Measurements from ENCODE around the gene MIS12. TPM values are rescaled to one million over a fixed set of nuclear protein-coding genes. Genes with fewer than 3 reads are reported as not detected.

MIS12 gene
- total RNA-seq, 1 experiment from 2014 or later, result 11.5 TPM

- Histone ChIP-seq H3K4me3 (ENCODE audit: low read depth in 2 of 2, low read length in 2 of 2) (no peak overlapping the region), H3K4me1 (ENCODE audit: control insufficient read depth, insufficient read depth, low read length) (peaks cover 5% of the 10 kb centered on the region; the same call in 1 of the 2 replicates), H3K36me3 (ENCODE audit: control insufficient read depth, insufficient read depth, low read length) (peaks cover 3% of the 10 kb centered on the region), H3K27ac (ENCODE audit: low read length) (no peak overlapping the region), H3K27me3 (ENCODE audit: control insufficient read depth, insufficient read depth, low read length) (no peaks in the 10 kb centered on the region), H3K9me3 (ENCODE audit: control insufficient read depth, insufficient read depth, low read depth, low read length) (no peaks in the 10 kb centered on the region)
- ChIA-PET POLR2A (no interaction called here), CTCF (no interaction called here)
- no TSS peak for BruUV-seq (replicated peaks)
- no peak for DNase-seq (ENCODE audit: low read depth, low spot score)
- intact Hi-C loops (cut with micrococcal nuclease; ENCODE audit: unreplicated experiment) (no loop called here), in situ Hi-C loops (cut with HindIII; ENCODE audit: low pct_unique_long_range_greater_than_20kb, low sequenced_read_pairs) (no loop called here)
- TF ChIP-seq CTCF (IDR thresholded peaks at IDR 0.05) (no peak), POLR2AphosphoS5 (IDR thresholded peaks at IDR 0.05; ENCODE audit: low read depth, low read length) (no peak), REST (IDR thresholded peaks at IDR 0.05; ENCODE audit: insufficient read depth in 1 of 2, low read depth in 2 of 2, low read length in 1 of 2) (no peak), TCF7L2 (IDR thresholded peaks at IDR 0.05; ENCODE audit: low read depth, low read length) (no peak), SIN3A (IDR thresholded peaks at IDR 0.05; ENCODE audit: borderline replicate concordance, insufficient read depth, low read depth, low read length) (no peak)
- no peak for ATAC-seq
Measured at GRCh38 chr17:5443728-5444127, 42.6 kb upstream of the MIS12 start.

GRCh38 chr17:5444209-5444608, 42.2 kb upstream of the MIS12 start:
- DNase-seq (ENCODE audit: low read depth, low spot score) (no peak), ATAC-seq (no peak)
- Histone ChIP-seq H3K9me3 (ENCODE audit: control insufficient read depth, insufficient read depth, low read depth, low read length) (no peaks in the 10 kb centered on the region), H3K27me3 (ENCODE audit: control insufficient read depth, insufficient read depth, low read length) (no peaks in the 10 kb centered on the region), H3K4me3 (ENCODE audit: low read depth in 2 of 2, low read length in 2 of 2) (no peak overlapping the region), H3K27ac (ENCODE audit: low read length) (no peak overlapping the region), H3K4me1 (ENCODE audit: control insufficient read depth, insufficient read depth, low read length) (peaks cover 5% of the 10 kb centered on the region; the same call in 1 of the 2 replicates), H3K36me3 (ENCODE audit: control insufficient read depth, insufficient read depth, low read length) (peaks cover 3% of the 10 kb centered on the region)
- CTCF ChIA-PET, result no interaction called here
- in situ Hi-C loops (cut with HindIII; ENCODE audit: low pct_unique_long_range_greater_than_20kb, low sequenced_read_pairs) (no loop called here), intact Hi-C loops (cut with micrococcal nuclease; ENCODE audit: unreplicated experiment) (no loop called here)
- POLR2A ChIA-PET, result no interaction called here
- no TSS peak for BruUV-seq (replicated peaks)
- TF ChIP-seq REST (IDR thresholded peaks at IDR 0.05; ENCODE audit: insufficient read depth in 1 of 2, low read depth in 2 of 2, low read length in 1 of 2) (no peak), POLR2AphosphoS5 (IDR thresholded peaks at IDR 0.05; ENCODE audit: low read depth, low read length) (no peak), CTCF (IDR thresholded peaks at IDR 0.05) (no peak), TCF7L2 (IDR thresholded peaks at IDR 0.05; ENCODE audit: low read depth, low read length) (no peak), SIN3A (IDR thresholded peaks at IDR 0.05; ENCODE audit: borderline replicate concordance, insufficient read depth, low read depth, low read length) (no peak)

Data from Panc1 (cell line).